Measurements from ENCODE around the gene GJB3. TPM values are rescaled to one million over a fixed set of nuclear protein-coding genes. Genes with fewer than 3 reads are reported as not detected.

The GJB3 gene
- total RNA-seq, 4 donors from 2014 or later = 1.0 to 4.7 TPM; not detected in 2

DNA sequence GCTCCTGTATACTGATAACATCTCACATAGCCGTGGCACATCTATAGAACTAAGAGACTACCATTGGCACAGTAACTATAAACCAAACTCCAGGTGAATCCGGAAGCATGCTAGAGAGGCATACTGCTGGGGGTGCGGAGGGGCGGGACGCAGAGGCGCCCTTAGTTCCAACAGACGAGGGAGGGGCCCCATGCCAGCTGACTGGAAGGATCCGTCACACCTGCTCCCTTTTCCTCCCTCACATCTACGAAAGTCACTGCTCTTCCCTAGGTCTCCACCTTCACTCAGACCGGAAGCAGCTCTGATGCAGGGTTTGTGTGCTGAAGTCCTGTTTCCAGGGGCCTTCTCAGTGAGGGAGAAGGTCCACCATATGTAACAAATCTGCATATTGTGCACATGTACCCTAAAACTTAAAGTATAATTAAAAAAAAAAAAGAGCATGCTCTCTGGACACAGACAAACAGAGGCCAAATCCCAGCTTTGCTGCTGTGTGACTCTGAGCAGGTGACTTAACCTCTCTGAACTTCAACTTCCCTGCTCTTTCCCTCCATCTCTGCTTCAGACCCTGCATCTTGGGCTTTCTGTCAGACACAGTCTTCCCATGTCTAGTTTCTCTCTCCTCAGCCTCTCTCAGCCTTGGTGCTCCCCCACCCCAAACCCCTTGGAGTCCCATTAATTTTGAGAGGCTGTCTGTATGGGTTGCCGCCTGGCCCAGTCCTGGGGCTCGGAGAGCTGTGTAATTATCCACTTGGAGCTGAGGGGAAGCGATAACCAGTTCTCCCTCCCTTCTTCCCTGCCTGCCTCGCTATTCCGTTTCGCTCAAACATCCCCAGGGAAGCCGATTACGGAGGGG lies 34.0 kb upstream of the GJB3 start:
- H3K27ac ChIP-seq = no peak overlapping the region
- no peaks in the 10 kb centered on the region for H3K4me1 ChIP-seq
- H3K27me3 ChIP-seq = no peaks in the 10 kb centered on the region
- H3K4me3 ChIP-seq = no peak overlapping the region
- TF ChIP-seq POLR2A (IDR thresholded peaks at IDR 0.05) = no peak
- TF ChIP-seq, protein P1, sequence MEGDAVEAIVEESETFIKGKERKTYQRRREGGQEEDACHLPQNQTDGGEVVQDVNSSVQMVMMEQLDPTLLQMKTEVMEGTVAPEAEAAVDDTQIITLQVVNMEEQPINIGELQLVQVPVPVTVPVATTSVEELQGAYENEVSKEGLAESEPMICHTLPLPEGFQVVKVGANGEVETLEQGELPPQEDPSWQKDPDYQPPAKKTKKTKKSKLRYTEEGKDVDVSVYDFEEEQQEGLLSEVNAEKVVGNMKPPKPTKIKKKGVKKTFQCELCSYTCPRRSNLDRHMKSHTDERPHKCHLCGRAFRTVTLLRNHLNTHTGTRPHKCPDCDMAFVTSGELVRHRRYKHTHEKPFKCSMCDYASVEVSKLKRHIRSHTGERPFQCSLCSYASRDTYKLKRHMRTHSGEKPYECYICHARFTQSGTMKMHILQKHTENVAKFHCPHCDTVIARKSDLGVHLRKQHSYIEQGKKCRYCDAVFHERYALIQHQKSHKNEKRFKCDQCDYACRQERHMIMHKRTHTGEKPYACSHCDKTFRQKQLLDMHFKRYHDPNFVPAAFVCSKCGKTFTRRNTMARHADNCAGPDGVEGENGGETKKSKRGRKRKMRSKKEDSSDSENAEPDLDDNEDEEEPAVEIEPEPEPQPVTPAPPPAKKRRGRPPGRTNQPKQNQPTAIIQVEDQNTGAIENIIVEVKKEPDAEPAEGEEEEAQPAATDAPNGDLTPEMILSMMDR (IDR thresholded peaks at IDR 0.05) = no peak
- no peaks in the 10 kb centered on the region for H3K36me3 ChIP-seq
- DNase-seq = no peak
- intact Hi-C loops (cut with DNase I; ENCODE audit: low total_unique reads) = no loop called here
- no peaks in the 10 kb centered on the region for H3K9me3 ChIP-seq

DNA sequence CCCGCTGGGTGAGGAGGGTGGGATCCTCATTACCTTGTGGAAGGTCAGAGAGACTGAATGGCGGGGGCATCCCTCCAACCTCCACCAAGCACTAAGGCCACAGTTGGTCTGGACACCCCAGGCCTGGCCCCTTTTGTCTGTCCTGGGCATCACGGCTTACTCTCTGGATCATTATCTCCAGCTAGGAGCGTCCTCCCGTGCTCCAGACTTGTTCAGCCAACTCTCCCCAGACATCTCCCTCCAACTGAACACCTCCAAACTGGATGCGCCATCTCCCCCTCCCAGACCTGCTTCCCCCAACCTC lies 33.4 kb upstream of the GJB3 start:
- TF ChIP-seq, protein P1 (IDR thresholded peaks at IDR 0.05) = no peak
- no peak for TF ChIP-seq POLR2A (IDR thresholded peaks at IDR 0.05)
- Histone ChIP-seq H3K27me3 (no peaks in the 10 kb centered on the region), H3K4me1 (no peaks in the 10 kb centered on the region), H3K36me3 (no peaks in the 10 kb centered on the region), H3K27ac (no peak overlapping the region), H3K4me3 (no peak overlapping the region), H3K9me3 (no peaks in the 10 kb centered on the region)
- intact Hi-C loops (cut with DNase I; ENCODE audit: low total_unique reads) = no loop called here
- DNase-seq = no peak

DNA sequence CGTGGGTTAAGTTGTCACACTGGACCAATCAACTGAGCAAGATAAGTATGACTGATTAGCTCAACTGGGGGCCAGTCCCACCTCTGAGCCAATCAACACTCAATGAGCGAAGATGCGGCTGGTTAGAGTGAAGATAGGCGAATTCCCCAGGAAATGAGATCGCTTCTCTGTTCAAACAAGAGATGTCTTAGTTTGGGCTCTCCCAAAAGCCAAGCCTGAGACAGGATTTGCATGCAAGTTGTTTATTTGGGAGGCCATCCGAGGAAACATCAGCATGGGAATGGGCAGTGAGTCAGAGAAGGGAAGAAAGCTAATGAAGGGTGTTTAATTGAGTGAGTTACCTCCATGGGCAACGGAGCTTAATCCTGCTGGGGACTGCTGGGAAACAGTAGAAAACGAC lies 31.0 kb upstream of the GJB3 start:
- H3K27me3 ChIP-seq = no peaks in the 10 kb centered on the region
- H3K9me3 ChIP-seq = no peaks in the 10 kb centered on the region
- H3K4me3 ChIP-seq = no peak overlapping the region
- H3K27ac ChIP-seq = no peak overlapping the region
- H3K36me3 ChIP-seq = no peaks in the 10 kb centered on the region
- TF ChIP-seq, protein P1 (IDR thresholded peaks at IDR 0.05) = no peak
- intact Hi-C loops (cut with DNase I; ENCODE audit: low total_unique reads) = no loop called here
- H3K4me1 ChIP-seq = no peaks in the 10 kb centered on the region
- DNase-seq = no peak

DNA sequence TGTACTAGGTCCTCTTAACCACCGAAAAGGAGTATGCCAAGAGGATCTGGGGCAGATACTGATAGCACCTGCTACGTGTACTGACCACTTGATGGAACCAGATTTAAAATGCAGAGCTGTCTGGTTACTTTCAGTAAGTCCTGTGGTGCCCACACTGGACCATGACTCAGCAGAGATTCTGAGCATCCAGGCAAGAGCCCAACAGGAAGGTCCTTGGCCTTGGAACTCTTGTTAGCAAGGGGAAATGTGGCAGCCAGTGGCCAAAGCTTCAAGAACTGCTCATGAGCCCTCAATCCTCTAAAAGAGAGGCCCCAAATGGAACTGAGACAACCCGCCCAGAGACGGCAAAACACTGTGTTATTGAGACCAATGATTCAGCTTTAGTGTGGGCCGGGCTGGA lies 30.4 kb upstream of the GJB3 start:
- Histone ChIP-seq H3K27me3 (no peaks in the 10 kb centered on the region), H3K36me3 (no peaks in the 10 kb centered on the region), H3K4me1 (no peaks in the 10 kb centered on the region), H3K27ac (no peak overlapping the region), H3K4me3 (no peak overlapping the region), H3K9me3 (no peaks in the 10 kb centered on the region)
- DNase-seq = no peak
- intact Hi-C loops (cut with DNase I; ENCODE audit: low total_unique reads) = no loop called here
- TF ChIP-seq POLR2A (IDR thresholded peaks at IDR 0.05) = no peak
- TF ChIP-seq, protein P1 (IDR thresholded peaks at IDR 0.05) = no peak

DNA sequence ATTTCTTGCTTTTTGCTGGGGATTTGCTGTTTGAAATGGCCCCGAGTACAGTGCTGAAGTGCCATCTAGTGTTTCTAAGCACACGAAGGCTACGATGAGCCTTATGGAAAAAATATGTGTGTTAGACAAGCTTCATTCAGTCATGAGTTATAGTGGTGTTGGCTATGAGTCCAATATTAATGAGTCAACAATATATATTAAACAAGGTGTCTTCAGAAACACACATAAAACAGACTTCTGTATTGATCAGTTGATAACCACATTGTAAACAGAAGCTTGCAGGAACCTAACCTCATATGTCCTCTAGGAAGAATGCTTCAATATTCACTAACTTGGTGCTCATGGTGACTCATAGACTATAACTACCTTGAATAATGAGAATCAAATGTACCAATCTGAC lies 27.9 kb upstream of the GJB3 start:
- intact Hi-C loops (cut with DNase I; ENCODE audit: low total_unique reads) = no loop called here
- no peaks in the 10 kb centered on the region for H3K9me3 ChIP-seq
- no peaks in the 10 kb centered on the region for H3K4me1 ChIP-seq
- no peak overlapping the region for H3K4me3 ChIP-seq
- H3K27ac ChIP-seq = no peak overlapping the region
- TF ChIP-seq POLR2A (IDR thresholded peaks at IDR 0.05) = no peak
- TF ChIP-seq, protein P1 (IDR thresholded peaks at IDR 0.05) = no peak
- no peaks in the 10 kb centered on the region for H3K27me3 ChIP-seq
- no peak for DNase-seq
- no peaks in the 10 kb centered on the region for H3K36me3 ChIP-seq
